NCI-H146 treated with DMSO at 0.1 percent for 48 hours (cell line): Measurements from ENCODE around the gene DCLK2.
"Not testable (repeated sequence)": the region's sequence is repeated elsewhere in the genome, so short reads cannot be mapped to it uniquely, and the experiment has no call there.

Source experiments
- DNase-seq: peaks from one replicate; lab custom pipeline; 2025; ENCODE audit not compliant: unreplicated experiment; lab: John Stamatoyannopoulos, UW

The DCLK2 gene

DNA sequence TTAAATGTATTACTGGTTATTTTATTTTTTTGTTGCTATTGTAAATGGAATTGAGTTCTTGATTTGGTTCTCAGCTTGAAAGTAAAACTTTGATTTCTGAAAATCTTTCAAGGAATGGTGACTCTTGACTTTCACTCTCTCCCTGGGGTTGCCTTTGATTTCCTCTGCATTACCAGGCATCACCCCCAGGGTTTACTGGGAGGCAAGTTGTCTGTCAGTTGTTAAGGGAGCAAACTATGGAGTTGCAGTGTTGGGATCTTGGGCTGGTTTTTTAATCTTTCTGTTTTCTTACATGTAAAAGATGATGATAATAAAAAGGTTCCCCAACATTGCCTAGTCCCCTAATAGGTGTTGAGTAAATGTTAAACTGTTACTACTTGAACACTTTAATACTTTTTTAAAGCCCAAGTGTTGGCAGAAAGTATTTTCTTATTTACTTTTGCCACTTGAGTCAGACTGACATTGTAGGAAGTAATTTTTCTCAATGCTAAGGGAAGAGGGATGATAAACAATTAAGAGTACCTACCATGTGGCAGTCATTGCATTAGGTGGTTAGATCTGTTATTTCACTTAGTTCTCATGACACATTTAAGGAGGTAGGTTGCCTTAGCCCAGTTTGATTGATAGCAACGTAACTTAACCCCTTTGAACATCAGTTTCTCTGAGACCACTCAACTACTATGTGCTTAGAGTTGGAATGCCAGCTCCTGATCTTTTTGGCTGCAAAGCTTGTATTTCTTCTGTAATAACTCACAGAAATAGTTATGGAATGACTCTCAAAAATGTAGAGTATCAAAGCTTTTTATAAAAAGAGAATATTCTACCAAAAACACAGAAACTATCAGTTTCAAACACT is 67.1 kb downstream of the DCLK2 start:
- no peak for DNase-seq

DNA sequence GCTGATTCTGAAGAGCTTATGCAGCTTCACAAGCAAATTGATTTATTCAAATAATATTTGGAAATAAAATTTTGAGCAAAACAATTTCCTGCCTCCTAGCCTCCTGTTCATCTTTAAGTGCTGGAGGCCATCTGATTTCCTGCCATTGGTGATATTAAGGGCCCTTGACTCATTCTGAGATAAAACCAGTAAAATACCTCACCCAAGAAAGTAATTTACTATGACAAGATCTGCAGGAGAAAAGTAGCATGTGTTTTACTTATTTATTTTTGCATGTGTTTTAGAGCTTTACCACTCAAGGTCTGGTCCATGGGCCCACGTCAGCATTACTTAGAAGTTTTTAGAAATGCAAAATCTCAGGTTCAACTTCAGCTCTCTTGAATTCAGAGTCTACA is 67.7 kb downstream of the DCLK2 start:
- DNase-seq, result no peak

DNA sequence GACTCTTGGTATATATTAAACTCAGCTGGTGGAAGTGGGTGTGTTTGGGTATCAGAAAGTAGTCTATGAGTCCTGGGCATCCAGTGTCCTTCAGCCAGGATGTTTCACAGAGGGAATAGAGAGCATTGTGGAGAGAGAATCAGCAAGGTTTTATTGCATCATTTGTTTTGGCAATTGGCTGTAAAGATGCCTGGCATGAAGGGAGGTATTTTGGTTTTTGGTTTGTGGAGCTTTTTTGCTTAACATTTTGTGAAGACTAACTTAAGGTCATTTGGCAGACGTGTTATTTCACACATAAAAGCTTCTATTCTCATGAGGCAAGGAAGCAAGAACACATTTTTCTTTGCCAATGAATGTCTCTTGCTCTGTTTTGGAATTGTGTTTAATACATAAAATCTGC is 71.1 kb downstream of the DCLK2 start:
- no peak for DNase-seq

DNA sequence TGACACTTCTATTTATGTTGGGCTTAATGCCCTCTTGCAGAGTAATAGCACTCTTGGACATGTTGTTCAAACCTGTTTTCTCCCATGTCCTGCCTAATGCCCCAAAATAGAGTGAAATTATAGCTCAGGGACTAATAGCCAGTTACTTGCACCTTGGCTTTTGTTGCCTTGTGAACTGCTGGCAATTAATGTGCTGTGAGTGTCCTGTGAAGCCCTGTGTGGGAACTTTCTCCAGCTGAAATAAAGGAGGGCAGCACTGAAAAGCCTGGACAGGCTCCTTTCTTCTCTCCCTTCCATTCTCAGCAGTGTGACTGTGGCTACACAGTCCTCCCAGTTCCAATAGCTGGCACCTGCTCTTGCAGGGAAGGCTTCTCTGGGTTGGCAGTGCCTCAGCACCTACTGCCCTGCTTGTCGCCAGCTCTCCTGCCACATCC is 72.4 kb downstream of the DCLK2 start:
- no peak for DNase-seq

DNA sequence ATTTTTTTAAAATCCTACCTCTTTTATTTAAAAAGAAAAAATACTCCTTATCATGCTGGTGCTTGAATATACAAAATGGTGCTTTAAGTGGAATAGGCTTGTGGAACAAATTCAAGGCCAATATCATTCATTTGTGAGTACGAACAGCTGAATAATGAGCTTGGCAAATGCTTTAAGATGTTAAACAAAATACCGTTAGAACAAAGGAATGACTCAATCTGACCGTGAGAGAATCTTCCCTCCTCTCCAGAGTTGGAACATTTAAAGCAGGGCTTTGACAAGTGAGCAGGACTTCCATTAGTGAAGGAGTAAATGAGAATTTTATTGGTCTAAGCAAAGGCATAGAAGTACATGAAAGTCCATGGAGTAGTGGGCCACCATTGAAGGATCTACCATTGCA is 74.5 kb downstream of the DCLK2 start:
- DNase-seq, result no peak

DNA sequence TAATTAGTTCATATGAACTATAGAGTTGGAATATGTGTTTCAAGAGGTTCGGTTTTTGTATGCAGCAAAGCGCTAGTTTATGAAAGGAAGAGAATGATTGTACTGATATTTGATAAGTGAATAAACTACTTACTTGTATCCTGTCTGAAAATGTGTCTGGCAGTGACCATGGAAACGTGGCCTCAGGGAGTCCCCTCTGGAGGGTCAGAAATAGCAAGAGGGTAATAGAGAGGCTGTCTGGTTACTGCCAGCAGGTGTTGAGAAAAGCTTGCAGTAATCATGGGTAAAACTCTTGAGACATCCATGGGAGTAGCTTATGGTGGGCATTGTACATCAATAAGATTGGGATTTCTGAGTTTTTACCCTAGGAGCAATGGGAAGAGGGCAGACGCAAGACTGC is 77.1 kb downstream of the DCLK2 start:
- peak; percentile 36 for DNase-seq

DNA sequence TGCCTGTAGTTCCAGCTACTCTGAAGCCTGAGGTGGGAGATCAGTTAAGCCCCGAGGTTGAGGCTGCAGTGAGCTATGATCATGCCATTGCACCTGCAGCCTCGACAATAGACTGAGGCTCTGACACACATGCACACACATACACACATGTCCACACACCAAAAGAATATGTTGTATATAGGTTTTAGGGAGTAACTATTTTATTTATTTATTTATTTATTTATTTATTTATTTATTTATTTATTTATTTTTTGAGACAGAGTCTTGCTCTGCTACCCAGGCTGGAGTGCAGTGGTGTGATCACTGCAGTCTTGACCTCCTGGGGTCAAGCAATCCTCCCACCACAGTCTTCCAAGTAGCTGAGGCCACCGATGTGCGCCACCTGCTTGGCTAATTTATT is 78.3 kb downstream of the DCLK2 start:
- no peak for DNase-seq

DNA sequence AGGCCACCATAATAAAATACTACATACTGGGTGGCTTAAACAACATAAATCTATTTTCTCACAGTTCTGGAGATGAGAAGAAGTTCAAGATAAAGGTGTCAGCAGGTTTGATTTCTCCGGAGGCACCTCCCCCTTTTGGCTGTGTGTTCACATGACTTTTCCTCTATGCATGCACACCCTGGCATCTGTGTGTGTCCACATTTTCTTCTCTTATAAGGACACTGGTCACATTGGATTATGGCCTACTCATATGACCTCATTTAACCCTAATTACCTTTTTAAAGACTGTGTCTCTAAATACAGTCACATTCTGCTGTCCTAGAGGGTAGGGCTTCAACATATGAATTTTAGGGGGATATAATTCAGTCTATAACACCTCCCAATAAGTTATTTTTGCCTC is 79.8 kb downstream of the DCLK2 start:
- DNase-seq, result no peak

DNA sequence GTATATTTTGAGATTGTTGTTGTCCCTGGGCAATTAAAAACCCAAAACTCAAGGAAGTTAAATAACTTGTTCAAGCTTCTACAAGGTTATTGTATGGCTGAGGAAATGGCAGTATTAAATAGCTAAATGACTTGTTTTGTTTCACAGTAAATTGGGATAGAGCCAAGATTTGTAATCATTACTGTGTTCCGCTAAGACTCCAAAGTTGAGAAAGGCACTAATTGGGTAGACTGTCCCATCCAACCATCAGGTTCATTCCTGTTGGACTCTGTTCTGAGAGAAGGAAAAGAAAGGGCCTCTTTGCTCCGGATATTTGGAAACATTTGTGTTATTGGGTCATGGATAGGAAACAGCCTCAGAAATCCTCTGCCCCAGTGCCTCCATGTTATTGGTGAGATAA is 82.2 kb downstream of the DCLK2 start:
- no peak for DNase-seq

DNA sequence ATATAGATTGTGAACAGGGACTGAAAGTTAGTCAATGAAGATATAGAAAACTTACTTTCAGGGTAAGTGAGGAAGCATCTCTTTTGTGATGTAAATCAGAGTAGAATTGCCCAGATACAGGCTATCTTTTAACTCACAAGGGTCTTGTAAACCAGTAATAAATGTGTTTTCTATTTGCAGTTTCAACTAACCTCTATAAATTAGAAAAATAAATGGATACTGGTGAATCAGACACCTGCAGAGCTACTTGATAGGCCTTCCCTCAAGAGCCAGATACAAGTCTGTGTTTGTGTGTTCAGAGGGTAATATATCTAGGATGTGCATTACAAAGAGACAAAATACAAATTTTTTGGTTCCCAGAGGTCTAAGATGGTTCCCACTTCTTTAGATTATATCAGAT is 82.9 kb downstream of the DCLK2 start:
- DNase-seq, result no peak

DNA sequence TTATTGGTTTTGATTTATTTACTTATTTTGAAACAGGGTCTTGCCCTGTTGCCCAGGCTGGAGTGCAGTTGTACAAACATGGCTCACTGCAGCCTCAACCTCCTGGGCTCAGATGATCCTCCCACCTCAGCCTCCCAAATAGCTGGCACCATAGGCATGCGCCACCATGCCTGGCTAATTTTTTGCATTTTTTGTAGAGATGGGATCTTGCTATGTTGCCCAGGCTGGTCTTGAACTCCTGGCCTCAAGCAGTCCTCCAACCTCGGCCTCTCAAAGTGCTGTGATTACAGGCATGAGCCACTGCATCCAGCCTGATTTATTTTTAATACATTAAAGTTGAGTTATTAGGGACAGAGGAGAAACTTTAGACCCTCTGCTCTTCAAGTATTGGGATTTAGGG is 83.8 kb downstream of the DCLK2 start:
- DNase-seq, result not testable (repeated sequence)

DNA sequence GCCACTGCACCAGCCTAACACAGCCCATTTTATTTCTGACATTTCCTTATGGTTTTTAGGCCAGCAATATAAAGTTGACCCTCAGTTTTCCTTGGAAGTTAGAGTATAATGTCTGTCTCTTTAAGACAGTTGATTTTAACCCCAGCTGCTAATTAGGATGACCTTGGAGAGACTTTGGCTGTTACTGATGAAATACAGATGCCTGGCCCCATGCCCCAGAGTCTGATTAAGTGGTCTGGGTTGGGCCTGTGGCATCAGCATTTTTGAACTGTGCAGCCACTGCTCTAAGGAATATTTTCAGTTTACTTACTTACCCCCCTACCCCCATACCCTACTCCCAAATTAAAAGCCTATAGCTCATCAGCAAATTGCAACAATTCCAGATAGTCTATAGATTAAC is 85.8 kb downstream of the DCLK2 start:
- DNase-seq, result no peak

DNA sequence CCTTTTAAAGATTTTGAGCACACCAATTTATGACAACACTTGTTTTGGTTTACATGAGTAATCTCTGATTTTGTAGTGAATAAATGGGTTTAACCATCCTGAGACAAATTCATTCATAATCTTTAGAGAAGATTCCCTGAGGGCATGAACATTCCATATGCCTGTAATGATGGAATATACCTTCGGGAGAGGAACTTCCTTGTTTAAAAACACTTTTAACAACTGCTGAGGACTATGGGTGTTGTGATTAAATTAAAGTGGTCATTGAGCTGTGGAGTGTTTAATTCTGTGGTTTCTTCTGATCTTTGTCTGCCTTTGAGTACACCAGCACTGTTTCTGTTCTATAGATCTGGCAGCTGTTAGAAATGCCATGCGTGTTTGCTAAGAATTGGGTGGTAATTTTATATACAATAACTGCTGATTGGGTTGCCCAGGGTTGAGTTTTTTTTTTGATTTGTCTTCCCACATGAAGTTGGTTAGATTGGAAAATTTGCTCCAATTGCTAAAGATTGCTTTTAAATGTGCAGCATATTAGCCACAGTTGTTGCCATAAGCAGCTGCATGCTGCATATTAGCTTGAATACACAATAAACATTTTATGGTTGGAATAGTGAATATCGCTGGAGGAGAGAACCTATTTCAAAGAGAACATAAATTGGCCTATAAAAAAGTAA is 86.8 kb downstream of the DCLK2 start:
- DNase-seq, result peak; percentile 5

DNA sequence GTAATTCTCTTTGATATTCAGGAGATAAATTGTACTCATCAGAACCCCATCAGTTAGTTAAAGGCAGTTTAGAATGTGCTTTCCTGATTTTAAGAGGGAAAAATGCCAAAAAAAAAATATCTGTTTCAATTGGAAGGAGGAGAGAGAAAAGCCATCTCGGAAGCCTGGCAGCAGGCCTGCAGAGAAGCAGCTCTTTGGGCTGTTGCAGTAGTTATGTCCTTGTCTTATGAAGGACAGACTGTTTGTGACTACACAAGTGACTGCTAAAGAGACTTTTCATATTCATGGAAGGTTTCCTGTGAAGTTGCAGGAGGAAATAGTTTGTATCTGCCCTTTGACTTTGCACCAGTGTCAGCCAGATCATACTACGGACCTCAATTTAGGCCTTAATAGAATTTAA is 88.8 kb downstream of the DCLK2 start:
- DNase-seq, result no peak

DNA sequence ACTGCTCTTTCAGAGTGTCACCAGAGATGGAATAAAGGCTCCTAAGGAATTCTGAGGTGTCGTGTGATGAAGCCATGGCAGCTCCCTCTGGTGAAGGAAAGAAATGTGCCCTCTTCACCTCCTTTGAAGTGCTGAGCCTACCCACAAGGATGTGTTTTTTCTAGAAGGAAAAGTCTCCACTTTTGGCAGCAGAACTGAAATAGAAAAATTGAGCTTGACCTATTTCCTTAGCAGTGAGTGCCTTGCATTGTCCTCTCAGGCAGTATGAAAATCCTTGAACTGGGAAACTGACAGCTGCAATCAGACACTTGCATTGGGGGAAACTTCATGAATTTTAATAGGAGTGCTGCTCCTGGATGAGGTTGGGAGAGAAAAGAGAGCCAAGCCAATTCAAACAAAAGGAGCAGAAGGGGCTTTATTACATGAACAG is 95.2 kb downstream of the DCLK2 start:
- no peak for DNase-seq

DNA sequence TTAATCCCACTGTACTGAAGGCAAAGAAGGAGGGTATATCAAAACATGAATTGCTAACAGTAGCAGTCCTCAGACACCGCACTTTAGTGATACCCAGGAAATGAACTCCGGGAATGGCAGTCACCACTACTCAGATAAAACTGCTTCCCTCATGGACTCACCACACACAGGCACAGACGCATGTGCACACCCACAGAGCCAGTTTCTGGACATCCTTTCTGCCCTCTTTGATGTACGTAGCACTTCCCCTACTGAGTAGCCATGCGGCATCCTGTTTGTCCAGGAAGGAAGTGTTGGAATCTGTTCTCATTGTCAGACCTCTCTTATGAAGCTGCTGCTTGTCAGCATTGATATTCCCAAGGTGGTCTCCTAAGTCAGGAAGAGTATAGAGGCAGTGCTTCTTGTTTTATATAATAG is 95.7 kb downstream of the DCLK2 start:
- DNase-seq, result no peak

DNA sequence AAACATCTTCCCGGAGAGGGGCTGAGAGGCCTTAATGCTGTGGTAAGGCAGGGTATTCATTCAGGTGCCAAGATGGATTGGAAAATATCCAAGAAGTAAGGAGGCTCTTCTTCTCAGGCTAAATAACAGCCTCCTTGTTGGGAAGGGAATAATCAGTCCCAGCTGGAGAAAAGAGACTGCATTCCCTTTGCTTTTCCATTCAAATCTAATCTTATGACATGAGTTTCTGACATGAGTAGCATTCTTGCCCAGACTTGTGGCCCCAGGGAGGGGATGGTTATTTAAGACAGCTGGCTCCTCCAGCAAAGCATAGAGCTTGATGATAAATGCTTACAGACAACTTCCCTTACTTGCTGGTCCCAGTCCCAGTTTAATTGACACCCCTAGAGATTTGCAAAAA is 98.3 kb downstream of the DCLK2 start:
- no peak for DNase-seq

DNA sequence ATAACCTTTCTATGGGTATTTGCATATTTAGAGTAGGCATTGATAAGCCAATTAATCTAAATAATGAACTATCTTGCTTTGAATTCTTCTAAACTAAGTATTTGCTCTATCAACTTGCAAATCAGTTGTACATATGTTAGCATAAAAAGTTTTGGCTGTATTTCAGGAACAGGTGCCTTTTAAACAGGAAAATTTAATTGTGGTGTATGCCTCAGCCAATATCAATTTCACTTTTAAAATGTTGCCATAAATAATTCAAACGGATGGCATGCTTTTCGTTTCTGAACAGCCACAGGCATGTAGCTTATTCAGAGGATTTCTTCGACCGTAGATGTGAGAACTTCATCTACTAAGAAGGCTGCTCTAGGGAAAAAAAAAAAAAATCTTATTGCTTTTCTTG is 99.9 kb downstream of the DCLK2 start:
- no peak for DNase-seq

DNA sequence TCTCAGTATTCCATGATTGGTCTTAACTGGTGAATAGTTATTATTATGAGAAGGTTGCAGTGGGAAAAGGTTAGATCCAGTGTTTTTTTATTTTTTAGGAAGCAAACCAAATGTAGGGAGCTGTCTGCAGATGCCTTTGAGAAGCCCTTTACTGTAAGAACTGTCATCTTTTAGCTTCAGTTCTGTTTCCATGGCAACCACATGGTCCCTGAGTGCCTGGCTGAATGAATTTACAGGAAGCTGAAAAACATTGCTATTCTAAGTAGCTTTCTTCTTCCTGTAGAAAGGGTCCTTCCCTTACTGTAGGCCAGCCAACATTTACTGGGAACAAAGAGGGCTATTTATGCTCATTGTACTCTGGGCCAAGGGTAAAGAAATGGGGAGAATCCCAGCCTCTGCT is 103.3 kb downstream of the DCLK2 start:
- no peak for DNase-seq

DNA sequence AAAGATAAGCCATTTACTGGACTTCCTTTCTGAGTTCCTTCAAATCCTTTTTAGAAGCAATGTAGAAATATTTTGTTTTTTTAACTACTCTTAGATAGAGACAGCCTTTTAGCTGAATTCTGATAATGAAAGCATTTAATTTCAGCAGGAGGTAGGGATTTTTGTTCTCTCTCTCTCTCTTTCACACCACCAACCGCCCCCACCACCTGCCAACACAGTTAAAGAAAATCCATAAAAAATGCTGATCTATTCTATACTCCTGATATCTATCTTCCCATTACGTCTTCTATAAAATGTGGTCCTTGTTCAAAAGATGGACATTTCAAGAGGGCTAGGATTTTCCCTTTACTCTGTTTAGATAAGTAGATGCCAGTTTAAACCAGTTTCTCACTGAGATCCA is 104.5 kb downstream of the DCLK2 start:
- no peak for DNase-seq

DNA sequence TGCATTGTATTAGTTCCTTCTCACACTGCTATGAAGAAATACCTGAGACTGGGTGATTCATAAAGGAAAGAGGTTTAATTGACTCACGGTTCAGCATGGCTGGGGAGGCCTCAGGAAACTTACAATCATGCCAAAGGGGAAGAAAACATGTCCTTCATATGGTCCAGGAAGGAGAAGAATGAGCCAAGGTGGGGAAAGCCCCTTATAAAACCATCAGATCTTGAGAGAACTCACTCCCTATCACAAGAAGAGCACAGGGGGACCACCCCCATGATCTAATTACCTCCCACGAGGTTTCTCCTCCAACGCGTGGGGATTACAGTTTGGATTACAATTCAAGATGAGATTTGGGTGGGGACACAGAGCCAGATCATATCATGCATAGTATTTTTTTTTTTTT is 106.8 kb downstream of the DCLK2 start:
- not testable (repeated sequence) for DNase-seq

DNA sequence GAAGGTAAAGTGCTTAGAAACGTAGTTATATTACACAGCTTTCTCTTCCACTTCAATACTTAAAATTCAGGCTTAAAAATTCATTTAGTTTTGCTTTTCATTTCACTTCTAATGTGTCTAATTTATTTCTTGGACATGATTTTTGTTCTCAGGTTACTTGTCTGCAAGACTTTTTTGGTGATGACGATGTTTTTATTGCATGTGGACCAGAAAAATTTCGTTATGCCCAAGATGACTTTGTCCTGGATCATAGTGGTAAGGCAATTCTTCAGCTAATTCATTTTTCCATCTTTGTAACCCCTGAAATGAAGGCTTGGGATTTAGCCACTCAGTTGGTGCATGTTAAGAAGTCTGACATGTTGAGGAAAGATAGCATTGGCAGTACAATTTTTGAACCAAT is 114.7 kb downstream of the DCLK2 start:
- DNase-seq, result no peak

DNA sequence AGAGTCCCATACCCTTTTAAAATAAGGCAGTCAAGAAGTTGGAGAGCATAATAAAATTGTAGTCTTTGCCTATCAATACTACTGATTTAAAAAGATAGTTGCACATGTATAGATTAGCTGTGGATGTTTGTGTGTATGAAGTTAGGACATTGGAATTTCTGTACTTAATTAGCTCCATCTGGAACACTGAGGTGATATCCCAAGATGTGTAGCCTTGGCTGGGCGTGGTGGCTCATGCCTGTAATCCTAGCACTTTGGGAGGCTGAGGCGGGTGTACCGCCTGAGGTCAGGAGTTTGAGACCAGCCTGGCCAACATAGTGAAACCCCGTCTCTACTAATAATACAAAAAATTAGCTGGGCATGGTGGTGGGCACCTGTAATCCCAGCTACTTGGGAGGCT is 119.0 kb downstream of the DCLK2 start:
- not testable (repeated sequence) for DNase-seq
